ENCODE data around the gene NXT1.
"Not testable (repeated sequence)": the region's sequence is repeated elsewhere in the genome, so short reads cannot be mapped to it uniquely, and the experiment has no call there.

The NXT1 gene

DNA sequence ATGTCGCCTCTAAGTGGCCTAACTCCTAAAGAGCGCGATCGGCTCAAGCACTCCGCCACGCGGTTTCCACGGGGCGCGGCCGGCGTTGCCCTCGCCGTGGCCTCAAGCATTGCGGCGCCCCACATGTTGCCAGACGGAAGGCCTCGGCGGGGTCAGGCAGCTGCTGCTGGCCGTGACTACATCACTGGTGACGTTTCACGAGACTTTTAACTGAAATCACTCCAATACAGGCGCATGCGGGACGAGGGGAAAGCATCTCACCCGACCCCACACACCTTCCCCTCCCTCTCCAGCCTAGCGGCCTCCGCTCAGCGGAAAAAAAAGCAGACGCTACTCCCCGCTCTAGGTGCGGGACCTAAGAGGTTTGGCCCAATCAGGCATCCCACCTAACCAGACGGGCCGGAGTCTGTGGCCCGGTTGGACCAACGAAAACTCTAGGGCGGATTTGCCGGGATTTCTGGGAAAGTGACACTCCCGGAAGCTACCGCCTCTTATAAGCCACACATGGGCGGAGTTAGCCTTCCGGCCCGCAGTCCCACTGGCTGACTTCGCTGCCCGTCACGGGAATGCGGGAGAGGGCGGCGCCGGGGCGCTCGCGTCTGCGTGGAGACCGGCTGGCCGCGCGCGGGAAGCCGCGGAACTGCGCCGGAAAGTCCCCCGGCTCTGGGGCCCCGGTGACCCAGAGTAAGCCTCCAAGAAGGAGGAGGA is at the start of gene NXT1:
TSS of gene NXT1 (plus strand) at position 596 of the 708 bp plus-strand sequence. CDS start 3,251 bp downstream, outside the sequence.
- DNase-seq (ENCODE audit: low read depth) = peak; percentile 93

DNA sequence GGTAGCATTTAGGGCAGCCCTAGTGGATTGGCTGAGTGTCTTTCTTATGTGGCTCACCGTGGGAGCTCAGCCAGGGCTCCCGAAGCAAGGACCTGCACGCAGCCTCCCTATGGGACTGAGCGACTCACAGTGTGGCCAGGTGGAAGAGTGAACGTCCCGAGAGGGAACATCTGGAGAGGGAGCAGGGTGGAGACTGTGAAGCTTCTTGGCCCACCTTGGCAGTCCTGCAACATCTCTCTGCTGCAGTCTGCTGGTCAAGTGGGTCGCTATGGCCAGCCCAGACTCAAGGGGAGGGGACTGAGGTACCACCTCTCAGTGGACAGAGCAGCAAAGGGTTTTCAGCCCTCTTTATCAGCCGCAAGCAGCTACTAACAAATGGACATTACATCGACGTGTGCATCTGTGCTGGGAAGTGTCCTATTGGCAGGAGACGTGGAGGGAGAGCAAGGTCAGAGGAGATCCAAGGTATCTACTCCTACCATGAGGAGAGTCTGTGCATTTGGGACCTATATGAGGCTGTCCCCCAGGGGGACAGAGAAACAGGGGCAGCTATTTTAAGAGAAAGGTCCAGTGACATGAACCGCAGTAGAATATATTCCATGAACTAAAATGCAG is 49.0 kb upstream of the NXT1 start:
- DNase-seq (ENCODE audit: low read depth) = no peak

DNA sequence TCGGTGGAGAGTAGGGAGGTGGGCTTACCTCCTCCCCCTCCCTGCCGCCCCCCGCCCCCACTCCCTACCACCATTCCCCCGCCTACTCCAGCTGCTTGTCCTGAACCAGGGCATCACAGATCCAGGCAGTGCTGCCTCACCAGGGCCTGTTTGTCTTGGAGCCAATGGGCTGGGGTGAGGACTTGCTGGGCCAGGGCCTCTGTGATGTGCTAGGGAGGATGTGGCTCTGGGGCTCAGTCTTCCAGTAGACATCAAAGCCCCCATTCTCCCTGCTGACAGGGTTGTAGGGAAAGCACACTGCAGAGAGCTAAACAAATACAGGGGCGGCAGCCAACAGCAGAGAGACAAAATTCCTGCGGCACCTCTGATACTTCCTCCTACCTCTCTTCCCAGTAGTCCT is 48.2 kb upstream of the NXT1 start:
- no peak for DNase-seq (ENCODE audit: low read depth)

DNA sequence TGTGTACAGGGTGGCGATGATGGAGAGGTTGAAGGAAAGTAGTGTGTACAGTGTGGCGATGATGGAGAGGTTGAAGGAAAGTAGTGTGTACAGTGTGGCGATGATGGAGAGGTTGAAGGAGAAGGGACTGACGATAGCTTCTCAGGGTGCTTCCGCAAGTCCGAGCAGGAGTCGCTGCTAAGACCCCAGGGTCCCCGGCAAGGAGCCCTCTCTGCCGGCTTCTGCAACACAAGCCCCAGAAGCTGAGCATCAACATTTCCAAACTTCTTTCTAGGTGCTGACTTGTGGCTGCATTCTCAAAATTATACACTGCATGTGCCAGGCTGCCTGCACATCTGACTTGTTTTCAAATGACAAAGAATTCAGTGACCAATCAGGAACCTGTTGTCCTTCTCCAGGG is 47.8 kb upstream of the NXT1 start:
- no peak for DNase-seq (ENCODE audit: low read depth)

DNA sequence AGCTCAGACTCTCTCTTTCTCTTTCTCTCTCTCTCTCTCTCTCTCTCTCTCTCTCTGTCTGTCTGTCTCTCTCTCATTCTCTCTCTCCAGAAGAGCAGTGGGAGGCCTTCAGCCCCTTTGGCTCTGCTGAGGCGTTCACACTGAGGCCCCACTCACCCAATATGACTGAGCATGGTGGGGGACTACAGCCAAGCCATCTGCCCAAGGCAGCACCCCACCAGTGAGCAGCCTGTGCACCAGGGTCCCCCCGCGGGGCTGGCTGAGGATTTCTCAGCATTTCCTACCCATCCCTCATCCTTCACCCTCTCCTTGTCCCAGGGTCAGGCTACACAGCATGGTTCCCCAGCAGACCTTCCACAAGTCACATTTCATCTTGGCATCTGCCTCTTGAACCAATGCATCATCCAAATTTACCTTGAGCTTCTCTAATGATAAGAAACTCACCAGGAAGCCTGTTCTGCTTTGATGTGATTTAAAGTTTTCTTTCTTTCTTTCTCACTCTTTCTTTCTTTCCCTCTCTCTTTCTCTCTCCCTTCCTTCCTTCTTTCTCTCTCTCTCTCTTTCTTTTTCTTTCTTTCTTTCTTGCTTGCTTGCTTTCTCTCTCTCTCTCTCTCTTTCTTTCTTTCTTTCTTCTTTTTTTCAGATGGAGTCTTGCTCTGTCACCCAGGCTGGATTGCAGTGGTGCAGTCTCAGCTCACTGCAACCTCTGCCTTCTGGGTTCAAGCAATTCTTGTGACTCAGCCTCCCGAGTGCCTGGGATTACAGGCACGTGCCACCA is 47.1 kb upstream of the NXT1 start:
- DNase-seq (ENCODE audit: low read depth) = no peak

DNA sequence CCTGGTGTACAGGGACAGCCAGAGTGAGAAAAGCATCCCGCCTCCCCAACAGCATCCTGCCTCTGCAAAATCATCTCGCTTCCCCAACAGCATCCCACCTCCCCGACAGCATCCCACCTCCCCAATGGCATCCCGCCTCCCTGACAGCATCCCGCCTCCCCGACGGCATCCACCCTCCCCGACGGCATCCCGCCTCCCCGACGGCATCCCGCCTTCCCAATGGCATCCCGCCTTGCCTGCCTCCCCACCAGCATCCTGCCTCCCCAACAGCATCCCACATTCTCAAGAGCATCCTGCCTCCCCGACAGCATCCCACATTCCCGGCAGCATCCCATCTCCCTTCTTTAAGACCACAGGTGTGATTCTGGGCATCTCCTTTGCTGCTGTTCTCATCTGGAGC is 46.0 kb upstream of the NXT1 start:
- no peak for DNase-seq (ENCODE audit: low read depth)

DNA sequence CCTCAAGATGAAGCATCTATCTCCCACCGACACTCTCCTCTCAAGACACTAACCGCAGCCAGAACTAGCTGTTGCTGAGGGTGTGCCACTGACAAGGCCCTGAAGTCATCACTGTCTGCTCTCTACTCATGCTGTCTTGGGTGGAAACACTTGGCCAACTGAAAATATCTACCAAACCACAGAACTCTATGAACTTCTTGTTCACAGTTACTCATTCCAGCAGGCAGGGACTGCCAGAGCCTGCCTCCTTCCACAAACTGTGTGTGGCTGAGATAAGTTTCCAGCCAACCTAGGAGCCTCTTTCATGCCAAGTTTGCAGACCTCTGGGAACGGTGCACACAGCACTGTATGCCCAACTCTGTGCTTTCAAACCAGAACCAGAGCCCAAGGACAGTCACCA is 45.5 kb upstream of the NXT1 start:
- no peak for DNase-seq (ENCODE audit: low read depth)

DNA sequence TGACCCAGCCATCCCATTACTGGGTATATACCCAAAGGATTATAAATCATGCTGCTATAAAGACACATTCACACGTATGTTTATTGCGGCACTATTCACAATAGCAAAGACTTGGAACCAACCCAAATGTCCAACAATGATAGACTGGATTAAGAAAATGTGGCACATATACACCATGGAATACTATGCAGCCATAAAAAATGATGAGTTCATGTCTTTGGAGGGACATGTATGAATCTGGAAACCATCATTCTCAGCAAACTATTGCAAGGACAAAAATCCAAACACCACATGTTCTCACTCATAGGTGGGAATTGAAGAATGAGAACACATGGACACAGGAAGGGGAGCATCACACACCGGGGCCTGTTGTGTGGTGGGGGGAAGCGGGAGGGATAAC is 43.2 kb upstream of the NXT1 start:
- DNase-seq (ENCODE audit: low read depth) = not testable (repeated sequence)

DNA sequence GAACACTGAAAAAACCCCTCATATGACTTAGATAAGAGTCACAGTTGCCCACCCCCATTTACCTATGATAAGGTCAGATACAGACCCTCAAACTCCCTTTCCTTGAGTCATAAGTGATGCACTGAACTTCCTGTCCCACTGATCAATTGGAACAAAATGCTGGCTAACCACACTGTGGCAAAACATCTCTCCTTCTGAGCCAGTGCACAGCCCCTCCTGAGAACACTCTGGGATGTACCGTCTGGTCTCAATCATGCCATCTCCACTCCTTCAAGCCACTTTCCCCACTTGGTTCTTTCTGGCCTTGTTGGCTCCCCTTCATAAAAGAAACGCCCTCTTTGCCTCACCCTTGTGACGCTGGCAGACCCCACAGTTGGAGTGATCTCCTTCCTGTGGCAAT is 42.6 kb upstream of the NXT1 start:
- no peak for DNase-seq (ENCODE audit: low read depth)

DNA sequence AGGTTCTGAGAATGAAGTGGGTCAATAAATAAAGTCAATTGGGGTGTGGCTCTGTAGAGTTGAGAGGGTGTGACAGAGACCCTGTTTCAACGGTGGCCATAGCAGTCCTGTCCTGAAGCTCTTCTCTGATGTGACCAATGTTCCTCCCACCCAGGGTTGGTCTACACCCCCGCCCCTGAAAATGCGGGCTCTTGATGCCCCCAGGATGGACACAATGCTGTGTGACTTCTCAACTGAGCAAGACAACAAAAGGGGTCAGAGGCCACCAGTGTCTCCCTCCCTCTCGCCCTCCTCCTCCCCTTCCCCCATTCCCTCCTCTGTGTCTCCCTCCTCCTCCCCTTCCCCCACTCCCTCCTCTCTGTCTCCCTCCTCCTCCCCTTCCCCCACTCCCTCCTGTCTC is 41.7 kb upstream of the NXT1 start:
- DNase-seq (ENCODE audit: low read depth) = no peak

DNA sequence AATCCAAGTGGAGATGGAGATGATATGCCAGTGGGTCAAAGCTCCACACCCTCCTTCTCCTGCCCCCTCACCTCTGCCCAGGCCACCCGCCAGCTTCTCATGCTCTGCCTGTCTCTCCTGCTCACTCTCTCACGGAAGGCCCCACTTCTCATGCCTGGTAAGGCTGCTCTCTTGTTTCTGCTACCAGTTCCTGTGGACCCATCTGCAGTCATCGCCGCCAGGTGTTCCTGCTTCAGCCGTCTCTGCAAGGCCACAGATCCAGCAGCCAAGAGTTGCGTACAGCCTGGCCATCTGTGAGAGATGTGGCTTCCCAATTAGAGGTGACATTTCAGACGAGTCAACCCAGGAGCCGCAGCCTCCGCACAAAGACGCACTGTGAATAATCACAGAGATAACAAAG is 40.8 kb upstream of the NXT1 start:
- no peak for DNase-seq (ENCODE audit: low read depth)

DNA sequence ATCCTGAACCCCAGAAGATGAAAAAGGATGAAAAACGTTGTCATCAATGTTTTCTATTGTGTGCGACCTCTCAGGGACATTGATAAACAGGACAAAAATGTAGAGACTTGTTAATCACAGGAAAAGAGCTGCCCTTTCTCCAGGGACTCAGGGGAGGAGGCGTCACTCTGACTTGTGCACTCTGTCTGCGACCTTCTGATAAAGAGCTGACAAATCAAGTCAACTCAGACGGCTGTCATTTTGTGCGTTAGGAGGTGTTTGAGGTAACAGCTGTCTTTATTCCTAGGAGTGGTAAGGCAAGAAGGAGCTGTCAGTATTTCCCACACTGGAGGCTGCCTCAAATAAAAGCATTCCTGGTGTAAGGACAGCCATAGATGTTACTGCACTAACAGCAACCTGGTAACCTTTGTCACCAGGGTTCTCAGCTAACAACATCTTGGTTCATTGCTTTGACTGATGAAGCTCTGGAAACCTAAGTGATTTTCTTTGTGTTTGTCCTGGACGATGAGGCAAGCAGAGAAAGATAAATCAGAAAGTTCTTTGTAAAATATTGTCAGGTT is 38.6 kb upstream of the NXT1 start:
- DNase-seq (ENCODE audit: low read depth) = no peak

DNA sequence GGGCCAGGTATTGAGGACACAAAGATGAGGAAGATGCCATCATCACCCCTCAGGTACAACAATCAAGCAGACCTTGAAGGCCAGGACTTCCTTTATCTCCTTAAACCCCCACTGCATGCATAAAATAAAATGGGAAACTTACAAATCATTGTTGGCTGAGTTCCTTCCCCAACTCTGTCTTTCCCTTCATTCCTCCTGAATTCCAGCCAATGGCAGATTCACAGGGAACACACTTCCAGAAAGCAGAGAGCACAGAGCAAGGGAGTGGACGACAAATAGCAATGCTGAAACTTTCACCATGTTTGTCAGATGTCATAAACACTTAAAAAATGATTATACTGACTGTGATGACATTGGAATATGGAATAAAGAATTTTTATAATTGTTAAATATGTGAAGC is 37.3 kb upstream of the NXT1 start:
- no peak for DNase-seq (ENCODE audit: low read depth)

DNA sequence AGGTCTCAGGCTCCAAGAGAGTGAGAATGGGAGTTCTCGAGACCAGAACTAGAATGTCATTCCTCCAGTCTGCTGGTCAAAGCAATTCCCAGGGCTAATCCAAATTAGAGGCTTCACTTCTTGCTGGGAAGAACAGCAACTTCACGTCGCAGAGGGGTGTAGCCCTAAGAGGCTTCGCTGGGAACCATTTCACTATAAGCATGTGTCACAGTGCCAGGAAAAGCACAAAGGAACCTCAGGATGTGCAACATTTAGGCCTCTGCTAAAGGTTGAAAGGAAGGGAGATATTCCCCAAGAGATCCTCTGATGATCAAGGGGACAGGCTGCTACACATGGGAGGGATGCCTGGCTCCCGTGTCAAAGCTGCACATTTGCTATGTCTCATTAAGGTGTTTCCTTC is 35.9 kb upstream of the NXT1 start:
- no peak for DNase-seq (ENCODE audit: low read depth)

DNA sequence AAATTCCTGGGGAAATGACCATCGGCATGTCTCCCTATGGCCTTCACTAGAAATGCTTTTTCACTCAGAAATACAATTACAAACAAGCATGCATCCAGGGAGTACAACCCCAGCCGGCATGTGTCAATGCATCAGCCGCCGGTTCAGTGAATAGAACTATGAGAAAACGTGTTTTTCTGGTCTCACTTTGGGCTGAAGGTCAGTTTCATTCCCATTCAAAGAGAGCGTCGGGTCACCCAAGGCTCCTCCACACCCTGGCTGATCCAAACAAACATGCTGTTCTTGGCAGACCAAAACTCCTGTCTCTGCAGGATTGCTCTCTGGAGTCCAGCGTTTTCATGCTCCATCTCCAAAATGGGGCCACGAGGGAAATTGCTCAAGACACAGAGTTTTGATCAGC is 35.5 kb upstream of the NXT1 start:
- DNase-seq (ENCODE audit: low read depth) = no peak

DNA sequence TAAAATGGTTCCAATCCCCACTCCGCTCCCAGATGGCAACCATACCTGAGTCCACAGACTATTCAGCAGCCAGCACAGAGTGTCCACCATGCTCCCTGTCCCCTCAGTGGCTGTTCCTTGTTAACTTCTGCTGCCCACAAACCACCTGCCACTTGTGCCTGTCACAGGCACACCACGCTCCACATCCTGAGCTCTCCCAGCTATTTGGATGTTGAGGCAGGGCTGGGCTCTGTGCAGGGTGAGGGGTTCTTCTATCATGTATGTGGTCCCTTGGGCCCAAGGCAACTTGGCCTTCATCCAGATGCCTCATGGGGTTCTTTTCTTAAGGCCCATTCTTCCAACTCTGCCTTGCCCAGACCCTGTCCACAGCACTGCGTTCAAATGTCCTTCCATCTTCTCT is 34.0 kb upstream of the NXT1 start:
- DNase-seq (ENCODE audit: low read depth) = no peak

DNA sequence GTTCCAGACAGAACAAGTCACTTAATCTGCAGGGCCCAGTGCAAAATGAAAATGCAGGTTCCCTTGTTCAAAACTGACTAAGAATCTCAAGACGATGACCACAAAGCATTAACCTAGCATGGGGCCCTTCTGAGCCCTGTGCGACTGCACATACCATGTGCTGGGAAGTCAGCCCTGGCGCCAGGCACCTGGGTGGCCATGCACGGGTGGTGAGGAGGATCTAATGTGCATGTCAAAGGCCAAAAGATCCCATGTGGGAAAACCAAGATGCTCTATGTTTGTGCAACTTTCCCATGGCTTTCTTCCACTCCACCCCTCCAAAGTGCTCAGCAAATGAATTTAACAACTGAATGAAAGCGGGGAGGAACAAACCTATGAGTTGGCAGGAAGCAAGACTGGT is 33.5 kb upstream of the NXT1 start:
- no peak for DNase-seq (ENCODE audit: low read depth)

DNA sequence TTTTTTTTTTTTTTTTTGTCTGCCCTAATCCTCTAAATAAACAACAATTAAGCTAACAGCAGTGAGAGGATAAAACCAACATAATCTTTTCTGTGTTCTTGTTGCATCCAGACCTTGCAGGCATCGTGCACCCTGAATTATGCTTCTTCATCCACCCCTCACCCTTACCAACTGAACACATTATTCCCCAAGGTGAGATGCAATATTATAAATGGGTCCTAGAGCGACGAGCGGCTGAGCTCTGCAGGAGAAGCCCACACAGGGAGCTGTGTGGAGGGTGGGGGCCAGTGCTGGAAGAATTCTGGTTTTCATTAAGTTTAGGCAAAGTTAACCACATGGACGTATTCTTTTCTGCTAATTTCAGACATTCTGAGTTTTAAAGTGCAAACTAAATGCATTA is 32.2 kb upstream of the NXT1 start:
- no peak for DNase-seq (ENCODE audit: low read depth)

DNA sequence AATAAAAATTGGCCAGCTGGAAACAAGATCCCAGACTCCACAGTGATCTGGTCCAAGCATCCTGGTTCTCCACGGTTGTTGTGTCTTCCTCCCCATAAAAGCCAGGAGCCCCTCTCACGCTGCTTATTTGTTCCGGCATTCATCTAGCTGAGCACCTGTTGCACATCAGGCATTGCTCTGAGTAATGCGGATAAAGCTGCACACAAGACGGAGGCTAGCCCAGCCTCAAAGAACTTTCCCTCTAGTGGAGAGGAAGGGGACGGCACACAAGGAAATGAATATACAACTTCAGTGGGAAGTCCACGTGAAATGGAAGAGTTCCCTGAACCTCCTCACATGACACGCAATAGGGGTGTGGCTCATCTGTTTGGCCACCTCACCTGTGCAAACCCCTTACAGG is 30.3 kb upstream of the NXT1 start:
- DNase-seq (ENCODE audit: low read depth) = no peak

DNA sequence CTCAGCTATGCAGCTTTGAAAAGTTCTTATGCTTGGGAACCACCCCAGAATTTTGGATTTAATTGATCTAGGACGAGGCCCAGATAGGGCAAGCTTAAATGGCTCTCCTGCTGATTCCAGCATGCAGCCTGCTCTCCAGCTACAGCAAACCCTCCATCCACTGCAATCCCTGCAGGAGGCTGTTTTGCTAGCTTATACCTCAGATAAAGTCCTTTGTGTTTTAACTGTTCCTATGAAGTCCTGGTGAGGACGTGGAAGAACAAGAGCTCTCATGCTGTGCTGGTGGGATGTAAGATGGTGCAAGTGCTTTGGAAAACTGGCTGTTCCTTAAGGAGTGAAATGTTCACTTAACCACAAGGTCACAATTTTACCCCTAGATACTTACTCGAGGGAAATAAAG is 25.5 kb upstream of the NXT1 start:
- no peak for DNase-seq (ENCODE audit: low read depth)

DNA sequence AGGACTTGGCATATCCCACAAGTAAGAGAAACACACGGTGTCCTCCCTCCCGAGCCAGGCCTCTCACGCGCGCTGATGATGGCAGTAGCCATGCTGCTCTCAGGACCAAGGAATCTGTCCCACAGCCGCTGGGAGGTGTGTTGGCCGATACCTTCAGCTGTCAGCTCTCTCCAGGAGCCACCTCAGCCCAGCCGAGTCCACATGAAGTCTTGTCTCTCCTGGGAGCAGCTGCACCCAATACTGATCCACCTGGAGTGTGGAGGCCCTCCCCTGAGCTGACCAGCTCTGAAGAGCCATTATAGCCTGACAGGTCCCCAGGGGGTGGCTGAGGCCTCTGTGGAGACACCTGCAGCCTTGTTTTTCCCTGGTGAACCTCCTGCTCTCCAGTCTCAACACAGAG is 23.8 kb upstream of the NXT1 start:
- no peak for DNase-seq (ENCODE audit: low read depth)

DNA sequence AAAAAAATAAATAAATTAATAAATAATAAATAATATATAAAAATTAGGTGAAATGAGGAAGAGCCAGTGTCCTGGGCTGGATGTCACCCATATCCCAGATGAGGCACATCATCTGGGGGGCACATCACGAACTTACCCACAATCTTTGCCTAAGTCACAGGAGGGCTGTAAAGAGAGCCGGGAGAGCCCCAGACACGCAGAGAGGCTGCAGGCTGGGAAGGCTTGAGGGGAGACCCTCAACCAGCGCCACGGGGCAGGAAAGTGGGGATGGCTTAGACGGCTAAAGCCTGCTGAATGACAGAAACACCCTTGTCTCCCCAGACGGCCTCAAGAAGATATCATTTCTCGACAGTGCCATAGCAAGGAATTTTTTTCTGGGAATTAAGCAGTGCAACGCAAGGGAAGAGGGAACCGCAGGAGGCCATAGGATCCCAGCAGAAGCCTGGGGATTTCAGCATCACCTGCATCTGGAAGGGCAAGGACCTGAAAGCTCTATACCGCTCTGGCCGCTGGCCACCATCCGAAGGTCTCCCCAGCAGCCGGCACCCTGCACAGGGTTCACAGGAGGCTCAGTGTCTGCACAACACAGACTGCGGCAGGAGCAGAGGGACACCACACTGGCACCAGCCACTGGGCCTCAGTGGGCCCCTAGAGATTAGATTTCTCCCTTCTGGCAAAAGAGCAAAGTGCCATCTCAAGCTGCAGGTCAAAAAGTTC is 22.8 kb upstream of the NXT1 start:
- DNase-seq (ENCODE audit: low read depth) = no peak

Data from stimulated activated CD8-positive, alpha-beta memory T cell treated with anti-CD3 and anti-CD28 coated beads, Interleukin-12 subunit alpha, Interleukin-12 subunit beta, amount 100 ng/mL, for 1 hour (primary cell).